Ovary (tissue), 9 donors: Measurements from ENCODE around the gene GNL3. TPM values are rescaled to one million over a fixed set of nuclear protein-coding genes. Genes with fewer than 3 reads are reported as not detected.

Experiments
- DNase-seq, 5 donors: peaks; one replicate each; pipeline ENCODE4 v3.0.0-alpha.2; 2019 to 2020
- H3K27ac ChIP-seq, 2 donors: fragments of 200-600 bp; one replicate each; pipeline versions ENCODE4 v1.5.1 to v1.8.0; 2019 to 2022
- H3K27me3 ChIP-seq: fragments of 200-600 bp; one replicate; pipeline ENCODE4 v1.8.0; 2022
- H3K36me3 ChIP-seq: fragments of 200-600 bp; sonication (generic); one replicate; pipeline ENCODE4 v1.5.1; 2019
- H3K4me1 ChIP-seq: one replicate; pipeline ENCODE4 v1.8.1; 2013; ENCODE audit warnings: mild to moderate bottlenecking, moderate library complexity; ENCODE audit not compliant: insufficient read depth
- H3K4me3 ChIP-seq: fragments of 200-600 bp; sonication (generic); one replicate; pipeline ENCODE4 v1.5.1; 2017
- H3K9me3 ChIP-seq, 2 donors: fragments of 200-600 bp in 1 of 2; sonication (generic) in 1 of 2; one replicate each; pipeline versions ENCODE4 v1.5.1 to v1.8.1; 2013 to 2019; ENCODE audit warnings: mild to moderate bottlenecking in 1 of 2, moderate library complexity in 1 of 2
- EP300 ChIP-seq: sonication (generic); formaldehyde crosslinking; IDR thresholded peaks from one replicate; pipeline ENCODE4 v1.6.1; 2017; ENCODE audit warnings: antibody characterized with exemption
- POLR2A ChIP-seq: fragments of 450-650 bp; IDR thresholded peaks from one replicate; pipeline ENCODE4 v1.6.1; 2017; ENCODE audit warnings: antibody characterized with exemption, mild to moderate bottlenecking, moderate library complexity
- WGBS, 3 donors: extraction: QIAGEN DNeasy Blood & Tissue Kit in 1 of 3; methylation state at CpG; one replicate each; pipeline versions ENCODE4 v1.1.5 to v1.1.7; 2013 to 2017; 5-methylcytosine and 5-hydroxymethylcytosine counted together
- intact Hi-C, 4 donors: fragments of 100-400 bp; cut with DNase I; formaldehyde crosslinking; loops; one replicate each; pipeline versions ENCODE4 v1.11.0 to v1.15.1; 2022 to 2023
- polyA plus RNA-seq, 2 donors: library from polyadenylated mRNA; stranded (reverse); fragments of 200-250 nt in 1 of 2; fragments of 350-450 nt in 1 of 2; fragmentation: Illumina TruSeq in 1 of 2; extraction: RNeasy Lipid Tissue Mini Kit (QIAGEN cat#74804) in 1 of 2; gene quantifications; one replicate each; pipeline ENCODE4 v1.2.3, GENCODE V29; 2013 to 2014
- total RNA-seq, 7 donors: library from RNA; depleted of rRNA in 2 of 7; stranded (reverse); fragments of >200 nt in 2 of 7; fragmentation: NEBNext Ultra II Directional in 3 of 7; extraction: Animal tissue kit (Norgen Biotek cat#: 25700) in 3 of 7; gene quantifications; one replicate each; pipeline versions ENCODE4 v1.1.0 to v1.2.4, GENCODE V29; 2016 to 2023
- TF ChIP-seq, protein P1 (sequence below), 3 donors: fragments of 450-650 bp in 2 of 3; fragments of 200-600 bp in 1 of 3; IDR thresholded peaks; one replicate each; pipeline versions ENCODE4 v1.5.1 to v1.8.0; 2016 to 2022; ENCODE audit warnings: antibody characterized with exemption in 3 of 3, mild to moderate bottlenecking in 1 of 3
- donor health status: DM: no; HTN: no; CAD: no; lungs with moderate emphysema.
- donor health status: DM: no; HTN: no; CAD: no.
- donor health status: Bipolar disorder and iron deficiency.
- donor health status: DM: yes; HTN: yes; CAD: no.
- donor health status: DM: no; HTN: no; CAD: no.
- donor health status: DM: yes; HTN: yes; CAD: no.

The GNL3 gene
- total and polyA plus RNA-seq, 9 donors: 39.6 to 82.7 (median 59.3) TPM

DNA sequence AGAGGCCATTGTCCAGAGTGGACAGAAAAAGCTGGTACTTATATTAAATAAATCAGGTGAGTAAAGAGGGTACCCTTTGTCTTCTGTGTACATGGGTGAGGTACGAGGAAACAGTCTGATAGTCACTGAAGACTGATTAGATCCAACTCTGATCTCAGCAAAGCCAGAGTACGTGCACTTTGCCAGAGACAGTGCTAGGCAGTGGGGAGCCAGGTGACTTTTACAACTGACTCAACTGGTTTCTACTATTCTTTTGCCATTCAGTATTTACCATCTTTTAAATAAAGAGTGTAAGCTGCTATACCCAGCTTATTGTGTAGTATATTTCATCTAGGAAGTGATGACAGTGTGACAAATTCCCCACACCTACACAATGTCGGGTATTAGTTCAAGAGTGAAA is 3.3 kb downstream of the GNL3 start:
- H3K4me1 ChIP-seq: peaks cover 2% of the 10 kb centered on the region
- H3K36me3 ChIP-seq: no peaks in the 10 kb centered on the region
- no peak for DNase-seq
- TF ChIP-seq POLR2A (no peak), EP300 (no peak)
- TF ChIP-seq, protein P1, sequence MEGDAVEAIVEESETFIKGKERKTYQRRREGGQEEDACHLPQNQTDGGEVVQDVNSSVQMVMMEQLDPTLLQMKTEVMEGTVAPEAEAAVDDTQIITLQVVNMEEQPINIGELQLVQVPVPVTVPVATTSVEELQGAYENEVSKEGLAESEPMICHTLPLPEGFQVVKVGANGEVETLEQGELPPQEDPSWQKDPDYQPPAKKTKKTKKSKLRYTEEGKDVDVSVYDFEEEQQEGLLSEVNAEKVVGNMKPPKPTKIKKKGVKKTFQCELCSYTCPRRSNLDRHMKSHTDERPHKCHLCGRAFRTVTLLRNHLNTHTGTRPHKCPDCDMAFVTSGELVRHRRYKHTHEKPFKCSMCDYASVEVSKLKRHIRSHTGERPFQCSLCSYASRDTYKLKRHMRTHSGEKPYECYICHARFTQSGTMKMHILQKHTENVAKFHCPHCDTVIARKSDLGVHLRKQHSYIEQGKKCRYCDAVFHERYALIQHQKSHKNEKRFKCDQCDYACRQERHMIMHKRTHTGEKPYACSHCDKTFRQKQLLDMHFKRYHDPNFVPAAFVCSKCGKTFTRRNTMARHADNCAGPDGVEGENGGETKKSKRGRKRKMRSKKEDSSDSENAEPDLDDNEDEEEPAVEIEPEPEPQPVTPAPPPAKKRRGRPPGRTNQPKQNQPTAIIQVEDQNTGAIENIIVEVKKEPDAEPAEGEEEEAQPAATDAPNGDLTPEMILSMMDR (IDR thresholded peaks at IDR 0.05): no peak
- no peaks in the 10 kb centered on the region for H3K9me3 ChIP-seq
- no peak overlapping the region for H3K4me3 ChIP-seq
- intact Hi-C loops: loop anchor here in 1 of 4 donors (10.0 kb wide), 1 partner anchor 154 kb away; the partner anchor contains the start of genes NT5DC2 and UQCC5
- 82 to 93% (median 86%) methylated on average over 3 of the region's 3 CpGs for WGBS, 3 donors
- no peaks in the 10 kb centered on the region for H3K27me3 ChIP-seq
- H3K27ac ChIP-seq: no peak overlapping the region

DNA sequence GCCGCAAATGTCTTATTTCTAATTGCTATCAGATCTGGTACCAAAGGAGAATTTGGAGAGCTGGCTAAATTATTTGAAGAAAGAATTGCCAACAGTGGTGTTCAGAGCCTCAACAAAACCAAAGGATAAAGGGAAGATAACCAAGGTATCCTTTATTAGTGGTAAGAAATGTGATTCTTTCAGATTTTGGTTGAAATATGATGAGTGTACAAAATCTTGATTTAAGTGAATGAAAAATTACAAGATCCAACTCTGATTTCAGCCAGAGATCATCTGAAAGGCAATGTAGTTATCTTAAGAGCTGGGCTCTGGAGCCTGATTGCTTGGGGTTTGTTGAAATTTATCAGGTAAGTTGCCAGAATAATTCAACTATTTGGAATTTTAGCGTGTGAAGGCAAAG is 4.7 kb downstream of the GNL3 start:
- WGBS, 3 donors: 79 to 89% (median 89%) methylated on average over 2 of the region's 2 CpGs
- H3K9me3 ChIP-seq: no peaks in the 10 kb centered on the region
- no peaks in the 10 kb centered on the region for H3K27me3 ChIP-seq
- H3K4me3 ChIP-seq: no peak overlapping the region
- TF ChIP-seq POLR2A (no peak), EP300 (no peak)
- TF ChIP-seq, protein P1 (IDR thresholded peaks at IDR 0.05): no peak
- no peak overlapping the region for H3K27ac ChIP-seq
- intact Hi-C loops: no loop called here
- peaks cover 2% of the 10 kb centered on the region for H3K4me1 ChIP-seq
- no peak for DNase-seq
- H3K36me3 ChIP-seq: no peaks in the 10 kb centered on the region

DNA sequence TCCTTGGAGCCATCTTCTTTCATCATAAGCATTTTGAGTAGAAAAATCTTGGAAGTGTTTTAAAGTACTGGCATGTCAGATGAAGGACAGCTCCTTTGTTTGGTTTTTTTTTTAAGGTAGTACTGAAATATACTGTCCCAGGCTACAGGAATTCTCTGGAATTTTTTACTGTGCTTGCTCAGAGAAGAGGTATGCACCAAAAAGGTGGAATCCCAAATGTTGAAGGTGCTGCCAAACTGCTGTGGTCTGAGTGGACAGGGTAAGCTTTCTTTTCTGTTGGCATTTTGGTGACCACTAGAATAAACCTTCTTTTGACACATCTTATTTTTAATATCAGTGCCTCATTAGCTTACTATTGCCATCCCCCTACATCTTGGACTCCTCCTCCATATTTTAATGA is 7.2 kb downstream of the GNL3 start:
- Histone ChIP-seq H3K4me1 (no peaks in the 10 kb centered on the region), H3K27me3 (no peaks in the 10 kb centered on the region), H3K27ac (no peak overlapping the region), H3K36me3 (no peaks in the 10 kb centered on the region), H3K9me3 (no peaks in the 10 kb centered on the region), H3K4me3 (no peak overlapping the region)
- DNase-seq: no peak
- intact Hi-C loops: no loop called here
- TF ChIP-seq, protein P1 (IDR thresholded peaks at IDR 0.05): no peak
- no peak for TF ChIP-seq POLR2A
- TF ChIP-seq EP300: no peak

DNA sequence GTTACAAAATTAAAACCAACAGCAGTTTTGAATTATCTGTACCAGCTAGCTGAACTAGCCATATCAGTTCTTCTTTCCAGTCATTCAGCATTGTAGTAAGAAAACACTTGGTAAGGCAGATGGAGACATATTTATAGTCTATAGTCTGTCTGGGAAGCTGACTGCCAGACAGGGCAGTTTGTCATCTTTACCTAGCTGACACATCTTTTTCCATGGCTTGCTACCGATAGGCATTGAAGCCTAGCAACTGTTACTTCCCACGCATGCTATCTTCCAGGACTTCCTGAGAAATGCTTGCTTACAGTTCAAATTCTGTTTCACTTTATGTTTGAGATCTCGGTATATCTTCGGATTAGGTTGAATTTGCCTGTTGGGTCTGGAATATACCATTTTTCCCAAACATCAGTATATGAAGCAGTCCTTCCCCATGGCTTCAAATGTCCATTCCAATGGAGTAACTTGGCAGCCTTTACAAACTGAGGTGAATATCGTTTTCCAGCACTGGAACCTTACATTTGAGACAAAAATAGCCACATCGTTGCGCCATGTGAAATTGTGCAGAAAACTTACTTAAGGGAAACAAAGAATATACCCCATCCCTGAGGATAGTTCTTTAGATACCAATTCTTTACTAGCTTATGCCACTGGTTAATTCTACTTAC is 8.8 kb downstream of the GNL3 start:
- intact Hi-C loops: no loop called here
- no peak for DNase-seq
- Histone ChIP-seq H3K4me3 (no peak overlapping the region), H3K4me1 (no peaks in the 10 kb centered on the region), H3K27me3 (no peaks in the 10 kb centered on the region), H3K9me3 (no peaks in the 10 kb centered on the region), H3K36me3 (no peaks in the 10 kb centered on the region), H3K27ac (no peak overlapping the region)
- WGBS, 3 donors: 46 to 60% (median 48%) methylated on average over 7 of the region's 7 CpGs
- TF ChIP-seq, protein P1 (IDR thresholded peaks at IDR 0.05): no peak
- TF ChIP-seq EP300 (no peak), POLR2A (no peak)
